Stimulated activated CD8-positive, alpha-beta memory T cell treated with anti-CD3 and anti-CD28 coated beads, Interleukin-7, amount 100 ng/mL, for 24 hours (primary cell): ENCODE measurements around the gene KRT86.

Experiments used
- DNase-seq: peaks from one replicate; pipeline ENCODE4 v3.0.0-alpha.2; 2020; ENCODE audit warnings: low read depth

Gene KRT86

GRCh38 chr12:52356762-52357580 lies 82.5 kb downstream of the KRT86 start:
- DNase-seq: no peak
